K562 (cell line): ENCODE results near the gene PLXNA3. TPM values are rescaled to one million over a fixed set of nuclear protein-coding genes. Genes with fewer than 3 reads are reported as not detected.
A peak's percentile ranks its signal among the peaks of the same experiment; 100 is the strongest.

ENCODE experiments used
- ETV5 ChIP-seq: sonication (generic); formaldehyde crosslinking; IDR thresholded peaks from 2 replicates; pipeline ENCODE4 v1.4.0; 2020; ENCODE audit warnings: low read depth, mild to moderate bottlenecking, missing genetic modification reagents
- MAZ ChIP-seq, 2 experiments: fragments of 450-650 bp in 1 of 2; sonication (generic) in 1 of 2; formaldehyde crosslinking; IDR thresholded peaks in 1 of 2; conservative IDR thresholded peaks in 1 of 2; 2 replicates each; pipeline versions ENCODE4 v1.4.0 to v1.5.0; 2020; ENCODE audit warnings: mild to moderate bottlenecking in 1 of 2, missing genetic modification reagents in 1 of 2
- MED1 ChIP-seq: sonication (generic); formaldehyde crosslinking; IDR thresholded peaks from 2 replicates; pipeline ENCODE4 v1.8.1; 2023; ENCODE audit warnings: missing genetic modification reagents, borderline replicate concordance
- NR3C1 ChIP-seq: sonication (generic); formaldehyde crosslinking; IDR thresholded peaks from 2 replicates; pipeline ENCODE4 v1.8.1; 2022; ENCODE audit warnings: missing genetic modification reagents
- PHF8 ChIP-seq: fragments of 200-600 bp; sonication (generic); IDR thresholded peaks from 2 replicates; pipeline ENCODE4 v1.6.1; 2012; ENCODE audit warnings: mixed run types, mild to moderate bottlenecking, inconsistent platforms, low read length, moderate library complexity, borderline replicate concordance
- SMARCB1 ChIP-seq: IDR thresholded peaks from 2 replicates; pipeline ENCODE4 v1.6.1; 2011; ENCODE audit warnings: improper control_type of control experiment, low read depth; ENCODE audit not compliant: insufficient read length
- polyA plus RNA-seq, 8 experiments: library from polyadenylated mRNA; depleted of rRNA in 4 of 8; stranded (reverse) in 5 of 8; unstranded in 3 of 8; fragments of >200 nt; fragmentation: Nextera tagmentation in 2 of 8; fragmentation: Illumina TruSeq in 1 of 8; extraction: Ambion mirVana in 2 of 8; extraction: Trizol in 1 of 8; gene quantifications; 2 replicates each; pipeline versions ENCODE4 v1.2.1 to v1.2.3, GENCODE V29; 2011 to 2014; ENCODE audit warnings: inconsistent platforms in 1 of 8, missing spikeins in 1 of 8
- total RNA-seq, 7 experiments: library from RNA; depleted of rRNA in 6 of 7; stranded (reverse); fragments of >200 nt in 6 of 7; fragmentation: Illumina TruSeq in 2 of 7; extraction: Trizol in 2 of 7; gene quantifications; 2 replicates each; pipeline versions ENCODE4 v1.2.1 to v1.2.3, GENCODE V29; 2011 to 2021; ENCODE audit warnings: low replicate concordance in 1 of 7
- TF ChIP-seq, protein P1 (sequence below), 2 experiments: fragments of 450-650 bp in 1 of 2; sonication (generic) in 1 of 2; formaldehyde crosslinking in 1 of 2; IDR thresholded peaks; 2 replicates each; pipeline versions ENCODE4 v1.7.1 to v1.9.0; 2016 to 2022; ENCODE audit warnings: inconsistent platforms in 1 of 2, mild to moderate bottlenecking in 1 of 2, missing genetic modification reagents in 1 of 2
- TF ChIP-seq, protein P2 (sequence below), 3 experiments: fragments of 200-800 bp in 1 of 3; sonication (Bioruptor generic) in 1 of 3; sonication (generic) in 1 of 3; formaldehyde crosslinking in 1 of 3; IDR thresholded peaks; 2 replicates each; pipeline versions ENCODE4 v1.6.1 to v1.8.0; 2016 to 2022; ENCODE audit warnings: mild to moderate bottlenecking in 2 of 3, missing compliant biosample characterization in 2 of 3, missing genetic modification characterization in 2 of 3, missing genetic modification reagents in 1 of 3
- TF ChIP-seq, protein P3 (sequence below): sonication (generic); formaldehyde crosslinking; IDR thresholded peaks from 2 replicates; pipeline ENCODE4 v1.8.1; 2023; ENCODE audit warnings: mild to moderate bottlenecking, missing genetic modification reagents
- TF ChIP-seq, protein P4 (sequence below): fragments of 450-650 bp; IDR thresholded peaks from 2 replicates; pipeline ENCODE4 v1.6.1; 2016

PLXNA3 gene
- total and polyA plus RNA-seq, 9 of the 15 experiments (the other 6 are each of a cell fraction or from before 2014, with no cell fraction given): 0.32 to 47.8 (median 7.5) TPM

DNA sequence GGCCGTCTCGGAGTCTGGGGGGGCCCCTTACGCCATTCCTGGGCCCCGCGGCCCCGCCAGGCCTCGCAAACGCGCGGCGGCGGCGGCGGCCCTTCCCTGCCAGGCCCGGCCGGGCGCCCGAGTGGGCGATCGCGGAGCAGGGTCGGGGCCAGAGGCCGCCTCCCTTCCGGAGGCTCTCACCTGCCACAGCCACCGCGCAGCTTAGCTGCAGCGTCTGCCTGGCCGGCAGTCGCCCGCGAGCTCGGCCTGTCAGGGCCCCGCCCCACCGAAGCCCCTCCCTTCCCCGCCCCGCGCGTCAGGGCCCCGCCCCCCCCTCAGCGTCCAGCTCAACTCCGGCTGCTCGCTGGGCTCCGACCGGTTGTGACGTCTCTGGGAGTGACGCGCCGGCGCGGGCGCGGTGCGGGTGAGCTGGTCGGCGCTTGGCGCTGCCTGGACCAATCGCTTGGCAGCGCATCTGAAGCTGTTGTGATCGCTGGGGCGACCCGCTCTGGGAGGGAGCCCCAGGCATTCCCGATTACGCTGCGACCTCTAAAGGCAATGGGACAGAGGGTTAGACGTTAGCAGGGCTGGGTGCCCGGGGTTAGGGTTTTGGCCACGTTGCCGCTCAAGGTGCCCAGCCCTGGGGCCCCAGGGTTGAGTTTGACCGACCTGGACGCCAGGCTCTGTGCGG lies 32.5 kb downstream of the PLXNA3 start, which contains the start of gene SLC10A3 (continued):
- TF ChIP-seq, protein P1, sequence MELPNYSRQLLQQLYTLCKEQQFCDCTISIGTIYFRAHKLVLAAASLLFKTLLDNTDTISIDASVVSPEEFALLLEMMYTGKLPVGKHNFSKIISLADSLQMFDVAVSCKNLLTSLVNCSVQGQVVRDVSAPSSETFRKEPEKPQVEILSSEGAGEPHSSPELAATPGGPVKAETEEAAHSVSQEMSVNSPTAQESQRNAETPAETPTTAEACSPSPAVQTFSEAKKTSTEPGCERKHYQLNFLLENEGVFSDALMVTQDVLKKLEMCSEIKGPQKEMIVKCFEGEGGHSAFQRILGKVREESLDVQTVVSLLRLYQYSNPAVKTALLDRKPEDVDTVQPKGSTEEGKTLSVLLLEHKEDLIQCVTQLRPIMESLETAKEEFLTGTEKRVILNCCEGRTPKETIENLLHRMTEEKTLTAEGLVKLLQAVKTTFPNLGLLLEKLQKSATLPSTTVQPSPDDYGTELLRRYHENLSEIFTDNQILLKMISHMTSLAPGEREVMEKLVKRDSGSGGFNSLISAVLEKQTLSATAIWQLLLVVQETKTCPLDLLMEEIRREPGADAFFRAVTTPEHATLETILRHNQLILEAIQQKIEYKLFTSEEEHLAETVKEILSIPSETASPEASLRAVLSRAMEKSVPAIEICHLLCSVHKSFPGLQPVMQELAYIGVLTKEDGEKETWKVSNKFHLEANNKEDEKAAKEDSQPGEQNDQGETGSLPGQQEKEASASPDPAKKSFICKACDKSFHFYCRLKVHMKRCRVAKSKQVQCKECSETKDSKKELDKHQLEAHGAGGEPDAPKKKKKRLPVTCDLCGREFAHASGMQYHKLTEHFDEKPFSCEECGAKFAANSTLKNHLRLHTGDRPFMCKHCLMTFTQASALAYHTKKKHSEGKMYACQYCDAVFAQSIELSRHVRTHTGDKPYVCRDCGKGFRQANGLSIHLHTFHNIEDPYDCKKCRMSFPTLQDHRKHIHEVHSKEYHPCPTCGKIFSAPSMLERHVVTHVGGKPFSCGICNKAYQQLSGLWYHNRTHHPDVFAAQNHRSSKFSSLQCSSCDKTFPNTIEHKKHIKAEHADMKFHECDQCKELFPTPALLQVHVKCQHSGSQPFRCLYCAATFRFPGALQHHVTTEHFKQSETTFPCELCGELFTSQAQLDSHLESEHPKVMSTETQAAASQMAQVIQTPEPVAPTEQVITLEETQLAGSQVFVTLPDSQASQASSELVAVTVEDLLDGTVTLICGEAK (IDR thresholded peaks at IDR 0.05): no peak
- TF ChIP-seq, protein P1 (CRISPR knock-in tag; IDR thresholded peaks at IDR 0.05): no peak
- TF ChIP-seq, protein P2, sequence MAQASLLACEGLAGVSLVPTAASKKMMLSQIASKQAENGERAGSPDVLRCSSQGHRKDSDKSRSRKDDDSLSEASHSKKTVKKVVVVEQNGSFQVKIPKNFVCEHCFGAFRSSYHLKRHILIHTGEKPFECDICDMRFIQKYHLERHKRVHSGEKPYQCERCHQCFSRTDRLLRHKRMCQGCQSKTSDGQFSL (CRISPR knock-in tag; IDR thresholded peaks at IDR 0.05): peak; percentile 50
- TF ChIP-seq, protein P2 (tag; IDR thresholded peaks at IDR 0.05): peak in 1 of 2 experiments; percentile 35; a peak in 1 of 4 replicates
- TF ChIP-seq PHF8 (peak; percentile 78; the same call in 1 of the 2 replicates), MAZ (CRISPR knock-in tag; conservative IDR thresholded peaks at IDR 0.05 in 1 of 2, IDR thresholded peaks at IDR 0.05 in 1 of 2) (peak; percentile 17 to 54; a peak in 2 of 4 replicates), NR3C1 (CRISPR knock-in tag) (no peak), SMARCB1 (no peak), MED1 (CRISPR knock-in tag) (no peak), ETV5 (CRISPR knock-in tag) (peak; percentile 30; the same call in 1 of the 2 replicates)
- TF ChIP-seq, protein P3, sequence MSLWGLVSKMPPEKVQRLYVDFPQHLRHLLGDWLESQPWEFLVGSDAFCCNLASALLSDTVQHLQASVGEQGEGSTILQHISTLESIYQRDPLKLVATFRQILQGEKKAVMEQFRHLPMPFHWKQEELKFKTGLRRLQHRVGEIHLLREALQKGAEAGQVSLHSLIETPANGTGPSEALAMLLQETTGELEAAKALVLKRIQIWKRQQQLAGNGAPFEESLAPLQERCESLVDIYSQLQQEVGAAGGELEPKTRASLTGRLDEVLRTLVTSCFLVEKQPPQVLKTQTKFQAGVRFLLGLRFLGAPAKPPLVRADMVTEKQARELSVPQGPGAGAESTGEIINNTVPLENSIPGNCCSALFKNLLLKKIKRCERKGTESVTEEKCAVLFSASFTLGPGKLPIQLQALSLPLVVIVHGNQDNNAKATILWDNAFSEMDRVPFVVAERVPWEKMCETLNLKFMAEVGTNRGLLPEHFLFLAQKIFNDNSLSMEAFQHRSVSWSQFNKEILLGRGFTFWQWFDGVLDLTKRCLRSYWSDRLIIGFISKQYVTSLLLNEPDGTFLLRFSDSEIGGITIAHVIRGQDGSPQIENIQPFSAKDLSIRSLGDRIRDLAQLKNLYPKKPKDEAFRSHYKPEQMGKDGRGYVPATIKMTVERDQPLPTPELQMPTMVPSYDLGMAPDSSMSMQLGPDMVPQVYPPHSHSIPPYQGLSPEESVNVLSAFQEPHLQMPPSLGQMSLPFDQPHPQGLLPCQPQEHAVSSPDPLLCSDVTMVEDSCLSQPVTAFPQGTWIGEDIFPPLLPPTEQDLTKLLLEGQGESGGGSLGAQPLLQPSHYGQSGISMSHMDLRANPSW (CRISPR knock-in tag): no peak
- TF ChIP-seq, protein P4, sequence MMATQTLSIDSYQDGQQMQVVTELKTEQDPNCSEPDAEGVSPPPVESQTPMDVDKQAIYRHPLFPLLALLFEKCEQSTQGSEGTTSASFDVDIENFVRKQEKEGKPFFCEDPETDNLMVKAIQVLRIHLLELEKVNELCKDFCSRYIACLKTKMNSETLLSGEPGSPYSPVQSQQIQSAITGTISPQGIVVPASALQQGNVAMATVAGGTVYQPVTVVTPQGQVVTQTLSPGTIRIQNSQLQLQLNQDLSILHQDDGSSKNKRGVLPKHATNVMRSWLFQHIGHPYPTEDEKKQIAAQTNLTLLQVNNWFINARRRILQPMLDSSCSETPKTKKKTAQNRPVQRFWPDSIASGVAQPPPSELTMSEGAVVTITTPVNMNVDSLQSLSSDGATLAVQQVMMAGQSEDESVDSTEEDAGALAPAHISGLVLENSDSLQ: peak; percentile 75
